ENCODE measurements around the gene ADAMTS2. TPM values are rescaled to one million over a fixed set of nuclear protein-coding genes. Genes with fewer than 3 reads are reported as not detected.

The ADAMTS2 gene
- total and polyA plus RNA-seq, 2 experiments from 2014 or later = 1.6 to 8.1 TPM

- peaks cover 58% of the 10 kb centered on the region for H3K9me3 Mint-ChIP-seq
- no peaks in the 10 kb centered on the region for H3K4me1 Mint-ChIP-seq
- no peak for DNase-seq (ENCODE audit: low spot score)
These were observed 212.5 kb downstream of the ADAMTS2 start for GRCh38 chr5:179132586-179133355.

GRCh38 chr5:179131886-179132585, 213.2 kb downstream of the ADAMTS2 start:
- H3K27ac ChIP-seq (ENCODE audit: low read depth) = no peak overlapping the region
- no peaks in the 10 kb centered on the region for H3K4me1 ChIP-seq (ENCODE audit: insufficient read depth)
- H3K4me1 Mint-ChIP-seq = no peaks in the 10 kb centered on the region
- no peak overlapping the region for H3K4me2 ChIP-seq
- no peak for TF ChIP-seq EZH2 (IDR thresholded peaks at IDR 0.05; ENCODE audit: low read depth, unreplicated experiment)
- no peak for TF ChIP-seq ZNF331 (CRISPR knock-in tag; IDR thresholded peaks at IDR 0.05; ENCODE audit: low read depth)
- no peak for TF ChIP-seq JUNB (IDR thresholded peaks at IDR 0.05; ENCODE audit: unreplicated experiment)
- TF ChIP-seq REST (IDR thresholded peaks at IDR 0.05; ENCODE audit: unreplicated experiment) = no peak
- TF ChIP-seq CTCF (conservative IDR thresholded peaks at IDR 0.05; ENCODE audit: low read depth in 2 of 2) = no peak
- no peak for TF ChIP-seq ETS1 (IDR thresholded peaks at IDR 0.05)
- no peak for TF ChIP-seq EZH2phosphoT487 (IDR thresholded peaks at IDR 0.05; ENCODE audit: unreplicated experiment)
- H3K27ac Mint-ChIP-seq = no peak overlapping the region
- DNase-seq (ENCODE audit: low spot score) (no peak), ATAC-seq (no peak)
- H3K9me2 ChIP-seq (ENCODE audit: insufficient read depth) = no peaks in the 10 kb centered on the region
- no peak overlapping the region for H2AFZ ChIP-seq
- H3K4me3 Mint-ChIP-seq = no peak overlapping the region
- peaks cover 22% of the 10 kb centered on the region for H3K36me3 Mint-ChIP-seq (ENCODE audit: low read depth)
- H3K27me3 Mint-ChIP-seq (ENCODE audit: insufficient read depth, low read depth, poor library complexity) = peaks cover 5% of the 10 kb centered on the region
- no peaks in the 10 kb centered on the region for H3K79me2 ChIP-seq (replicated peaks; ENCODE audit: insufficient read depth)
- no peaks in the 10 kb centered on the region for H3K27me3 ChIP-seq (ENCODE audit: insufficient read depth)
- H3K9me3 Mint-ChIP-seq = peaks cover 65% of the 10 kb centered on the region
- no peaks in the 10 kb centered on the region for H3F3A ChIP-seq (replicated peaks; ENCODE audit: low read depth)
- H3K4me3 ChIP-seq = no peak overlapping the region
- no peaks in the 10 kb centered on the region for H4K20me1 ChIP-seq (replicated peaks; ENCODE audit: insufficient read depth)
- no peaks in the 10 kb centered on the region for H3K36me3 ChIP-seq (ENCODE audit: insufficient read depth)

More at GRCh38 chr5:179132586-179133355, 212.5 kb downstream of the ADAMTS2 start:
- H3F3A ChIP-seq (replicated peaks; ENCODE audit: low read depth) = no peaks in the 10 kb centered on the region
- H3K79me2 ChIP-seq (replicated peaks; ENCODE audit: insufficient read depth) = no peaks in the 10 kb centered on the region
- H3K27me3 ChIP-seq (ENCODE audit: insufficient read depth) = no peaks in the 10 kb centered on the region
- H3K4me3 ChIP-seq = no peak overlapping the region
- H3K4me2 ChIP-seq = no peak overlapping the region
- H3K9me2 ChIP-seq (ENCODE audit: insufficient read depth) = no peaks in the 10 kb centered on the region
- no peaks in the 10 kb centered on the region for H3K36me3 ChIP-seq (ENCODE audit: insufficient read depth)
- Mint-ChIP-seq H3K36me3 (ENCODE audit: low read depth) (peaks cover 21% of the 10 kb centered on the region), H3K27ac (no peak overlapping the region), H3K4me3 (no peak overlapping the region), H3K27me3 (ENCODE audit: insufficient read depth, low read depth, poor library complexity) (peaks cover 5% of the 10 kb centered on the region)
- no peak overlapping the region for H3K27ac ChIP-seq (ENCODE audit: low read depth)
- TF ChIP-seq STAT1 (IDR thresholded peaks at IDR 0.05; ENCODE audit: unreplicated experiment) (no peak), CTCF (conservative IDR thresholded peaks at IDR 0.05; ENCODE audit: low read depth in 2 of 2) (peak in 1 of 2 experiments; percentile 31; a peak in 1 of 4 replicates)
- no peaks in the 10 kb centered on the region for H3K4me1 ChIP-seq (ENCODE audit: insufficient read depth)
- ATAC-seq = no peak
- no peak overlapping the region for H2AFZ ChIP-seq
- H4K20me1 ChIP-seq (replicated peaks; ENCODE audit: insufficient read depth) = no peaks in the 10 kb centered on the region

Data from GM23338 (cell line).